Colonic mucosa (tissue), 4 donors: ENCODE measurements around the gene MLLT3. TPM values are rescaled to one million over a fixed set of nuclear protein-coding genes. Genes with fewer than 3 reads are reported as not detected.

ENCODE experiments used
- DNase-seq: peaks from one replicate; pipeline ENCODE4 v3.0.0-alpha.2; 2020
- H3K27ac ChIP-seq: fragments of 200-600 bp; one replicate; pipeline ENCODE4 v1.8.0; 2021
- H3K27me3 ChIP-seq: fragments of 200-600 bp; one replicate; pipeline ENCODE4 v1.8.0; 2021
- H3K36me3 ChIP-seq: fragments of 200-600 bp; one replicate; pipeline ENCODE4 v1.8.0; 2021
- H3K4me1 ChIP-seq: fragments of 200-600 bp; one replicate; pipeline ENCODE4 v1.8.0; 2021; ENCODE audit warnings: mild to moderate bottlenecking
- H3K4me3 ChIP-seq: fragments of 200-600 bp; one replicate; pipeline ENCODE4 v1.8.0; 2021
- H3K9ac ChIP-seq, 2 donors: one replicate each; pipeline ENCODE4 v1.7.0; 2013; ENCODE audit warnings: control low read depth in 2 of 2, low read depth in 2 of 2, low read length in 2 of 2
- H3K9me3 ChIP-seq: fragments of 200-600 bp; one replicate; pipeline ENCODE4 v1.8.0; 2021
- intact Hi-C: fragments of 100-400 bp; cut with DNase I; formaldehyde crosslinking; loops from one replicate; pipeline ENCODE4 v1.14.1; 2022
- total RNA-seq, 2 donors: library from RNA; stranded (reverse); fragmentation: NEBNext Ultra II Directional in 1 of 2; extraction: Animal tissue kit (Norgen Biotek cat#: 25700) in 1 of 2; gene quantifications; one replicate each; pipeline ENCODE4 v1.2.1, GENCODE V29; 2021
- TF ChIP-seq, protein P1 (sequence below): fragments of 200-600 bp; IDR thresholded peaks from one replicate; pipeline ENCODE4 v1.8.0; 2022; ENCODE audit warnings: antibody characterized with exemption, mild to moderate bottlenecking
- donor health status: healthy.
- donor health status: DM: no; HTN: no; CAD: no.
- donor health status: DM: no; HTN: no; CAD: no.

Gene MLLT3
- total RNA-seq, 2 donors from 2014 or later: 44.6 to 65.2 TPM

DNA sequence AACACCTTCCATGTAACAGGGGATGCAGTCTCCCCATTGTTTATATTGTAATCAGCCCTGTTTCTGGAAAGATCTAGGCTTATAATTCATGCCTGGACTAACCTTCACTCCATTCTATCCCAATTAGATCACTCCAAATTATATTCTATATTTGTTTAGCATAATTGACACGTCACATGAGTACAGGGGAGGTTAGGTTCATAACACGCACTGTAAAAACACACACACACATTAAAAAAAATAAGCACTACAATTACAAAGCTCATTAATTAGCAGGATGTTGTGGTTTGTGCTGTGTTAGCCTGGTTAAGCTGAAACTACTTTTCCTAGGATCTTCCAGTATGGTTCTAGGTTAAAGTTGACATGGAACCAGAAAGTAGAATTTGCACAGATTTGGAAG, 126.0 kb downstream of the MLLT3 start:
- no peak overlapping the region for H3K4me3 ChIP-seq
- TF ChIP-seq, protein P1, sequence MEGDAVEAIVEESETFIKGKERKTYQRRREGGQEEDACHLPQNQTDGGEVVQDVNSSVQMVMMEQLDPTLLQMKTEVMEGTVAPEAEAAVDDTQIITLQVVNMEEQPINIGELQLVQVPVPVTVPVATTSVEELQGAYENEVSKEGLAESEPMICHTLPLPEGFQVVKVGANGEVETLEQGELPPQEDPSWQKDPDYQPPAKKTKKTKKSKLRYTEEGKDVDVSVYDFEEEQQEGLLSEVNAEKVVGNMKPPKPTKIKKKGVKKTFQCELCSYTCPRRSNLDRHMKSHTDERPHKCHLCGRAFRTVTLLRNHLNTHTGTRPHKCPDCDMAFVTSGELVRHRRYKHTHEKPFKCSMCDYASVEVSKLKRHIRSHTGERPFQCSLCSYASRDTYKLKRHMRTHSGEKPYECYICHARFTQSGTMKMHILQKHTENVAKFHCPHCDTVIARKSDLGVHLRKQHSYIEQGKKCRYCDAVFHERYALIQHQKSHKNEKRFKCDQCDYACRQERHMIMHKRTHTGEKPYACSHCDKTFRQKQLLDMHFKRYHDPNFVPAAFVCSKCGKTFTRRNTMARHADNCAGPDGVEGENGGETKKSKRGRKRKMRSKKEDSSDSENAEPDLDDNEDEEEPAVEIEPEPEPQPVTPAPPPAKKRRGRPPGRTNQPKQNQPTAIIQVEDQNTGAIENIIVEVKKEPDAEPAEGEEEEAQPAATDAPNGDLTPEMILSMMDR: no peak
- H3K9ac ChIP-seq: no peak overlapping the region
- H3K36me3 ChIP-seq: no peaks in the 10 kb centered on the region
- no peaks in the 10 kb centered on the region for H3K4me1 ChIP-seq
- intact Hi-C loops: no loop called here
- no peaks in the 10 kb centered on the region for H3K27me3 ChIP-seq
- DNase-seq: no peak
- no peaks in the 10 kb centered on the region for H3K9me3 ChIP-seq
- H3K27ac ChIP-seq: no peak overlapping the region

DNA sequence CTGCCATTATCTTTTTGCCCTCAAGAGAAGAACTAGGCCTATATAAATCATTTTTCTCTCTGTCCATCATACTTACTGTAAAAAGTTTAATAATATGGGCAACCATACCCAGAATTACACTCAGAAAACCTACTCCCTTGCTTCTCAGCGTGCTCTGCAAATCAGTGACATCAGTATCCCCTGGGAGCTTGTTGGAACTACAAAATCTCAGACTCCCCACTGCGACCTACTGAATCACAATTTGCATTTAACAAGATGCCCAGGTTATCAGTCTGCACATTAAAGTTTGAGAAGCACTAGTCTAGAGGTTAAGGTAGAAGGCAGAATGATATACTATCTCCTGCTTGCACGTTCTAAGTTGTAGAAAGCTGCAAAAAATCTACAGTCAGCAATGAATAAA, 127.2 kb downstream of the MLLT3 start:
- Histone ChIP-seq H3K36me3 (no peaks in the 10 kb centered on the region), H3K27me3 (no peaks in the 10 kb centered on the region), H3K9me3 (no peaks in the 10 kb centered on the region), H3K4me3 (no peak overlapping the region), H3K4me1 (no peaks in the 10 kb centered on the region), H3K9ac (no peak overlapping the region), H3K27ac (no peak overlapping the region)
- DNase-seq: no peak
- intact Hi-C loops: no loop called here
- TF ChIP-seq, protein P1: no peak

DNA sequence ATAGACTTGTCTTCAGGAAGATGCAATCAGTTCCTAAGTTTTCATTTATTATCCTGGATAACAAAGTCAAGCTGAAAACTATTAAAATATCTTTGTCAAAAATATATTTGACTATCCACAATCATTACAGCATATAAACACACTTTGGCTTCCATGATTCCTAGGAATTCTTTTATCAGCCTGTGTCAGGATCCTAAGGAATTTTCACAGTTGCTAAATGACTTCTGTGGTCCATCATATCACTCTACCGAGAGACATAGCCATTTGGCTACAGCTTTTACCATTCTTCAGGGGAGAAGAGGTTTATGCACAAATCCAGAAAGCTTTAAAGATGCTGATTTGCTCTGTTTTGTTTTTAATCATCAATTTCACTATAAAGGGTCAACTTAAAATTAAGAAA, 128.3 kb downstream of the MLLT3 start:
- TF ChIP-seq, protein P1: no peak
- Histone ChIP-seq H3K9ac (no peak overlapping the region), H3K27me3 (no peaks in the 10 kb centered on the region), H3K36me3 (no peaks in the 10 kb centered on the region), H3K4me3 (no peak overlapping the region), H3K4me1 (no peaks in the 10 kb centered on the region), H3K27ac (no peak overlapping the region), H3K9me3 (no peaks in the 10 kb centered on the region)
- DNase-seq: no peak
- intact Hi-C loops: no loop called here

DNA sequence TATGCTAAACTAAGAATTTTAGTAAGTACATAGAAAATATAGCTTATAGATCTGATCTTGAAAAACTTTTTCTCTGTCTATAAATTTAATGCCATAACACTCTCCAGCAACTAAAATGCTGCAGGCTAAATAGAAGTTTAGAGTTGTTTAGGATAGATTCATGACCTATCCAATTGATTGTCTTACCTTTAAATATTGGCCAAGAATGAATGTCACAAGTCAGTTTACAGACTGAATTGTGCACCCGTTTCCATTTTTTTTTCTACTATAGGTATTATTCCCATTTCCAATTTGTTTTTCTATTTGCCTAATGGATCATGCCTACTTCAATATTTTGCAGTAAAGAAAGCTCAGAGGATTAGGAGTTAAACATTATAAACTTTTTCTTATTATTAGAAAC, 129.5 kb downstream of the MLLT3 start:
- intact Hi-C loops: no loop called here
- no peaks in the 10 kb centered on the region for H3K4me1 ChIP-seq
- TF ChIP-seq, protein P1: no peak
- H3K27me3 ChIP-seq: no peaks in the 10 kb centered on the region
- no peaks in the 10 kb centered on the region for H3K9me3 ChIP-seq
- H3K36me3 ChIP-seq: no peaks in the 10 kb centered on the region
- no peak overlapping the region for H3K27ac ChIP-seq
- H3K4me3 ChIP-seq: no peak overlapping the region
- no peak for DNase-seq
- H3K9ac ChIP-seq: no peak overlapping the region

DNA sequence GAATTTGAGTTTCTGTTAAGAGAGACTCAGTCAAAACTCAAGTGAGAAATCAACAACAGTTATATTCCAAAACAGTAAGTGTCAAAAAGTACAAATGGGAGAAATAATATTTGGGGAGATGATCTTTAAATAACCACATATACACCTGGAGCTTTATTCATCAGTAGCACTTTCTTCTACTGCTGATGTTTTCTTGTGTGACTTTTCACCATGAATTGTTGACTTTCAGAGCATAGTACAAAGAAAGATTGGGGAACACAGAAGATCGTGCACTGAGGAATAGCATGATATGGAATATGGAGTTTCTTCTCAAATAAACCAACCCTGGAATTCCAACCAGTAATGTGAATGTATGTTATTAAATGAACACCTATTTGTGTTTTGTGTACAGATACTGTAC, 130.7 kb downstream of the MLLT3 start:
- Histone ChIP-seq H3K9ac (no peak overlapping the region), H3K27ac (no peak overlapping the region), H3K9me3 (no peaks in the 10 kb centered on the region), H3K4me1 (no peaks in the 10 kb centered on the region), H3K36me3 (no peaks in the 10 kb centered on the region), H3K4me3 (no peak overlapping the region), H3K27me3 (no peaks in the 10 kb centered on the region)
- no peak for DNase-seq
- TF ChIP-seq, protein P1: no peak
- intact Hi-C loops: no loop called here
